Measurements from ENCODE around the gene TRIM7. TPM values are rescaled to one million over a fixed set of nuclear protein-coding genes. Genes with fewer than 3 reads are reported as not detected.
A peak's percentile ranks its signal among the peaks of the same experiment; 100 is the strongest.

The TRIM7 gene
- total and polyA plus RNA-seq, 9 of the 15 experiments (the other 6 are each of a cell fraction or from before 2014, with no cell fraction given) = 2.6 to 14.9 (median 8.9) TPM

DNA sequence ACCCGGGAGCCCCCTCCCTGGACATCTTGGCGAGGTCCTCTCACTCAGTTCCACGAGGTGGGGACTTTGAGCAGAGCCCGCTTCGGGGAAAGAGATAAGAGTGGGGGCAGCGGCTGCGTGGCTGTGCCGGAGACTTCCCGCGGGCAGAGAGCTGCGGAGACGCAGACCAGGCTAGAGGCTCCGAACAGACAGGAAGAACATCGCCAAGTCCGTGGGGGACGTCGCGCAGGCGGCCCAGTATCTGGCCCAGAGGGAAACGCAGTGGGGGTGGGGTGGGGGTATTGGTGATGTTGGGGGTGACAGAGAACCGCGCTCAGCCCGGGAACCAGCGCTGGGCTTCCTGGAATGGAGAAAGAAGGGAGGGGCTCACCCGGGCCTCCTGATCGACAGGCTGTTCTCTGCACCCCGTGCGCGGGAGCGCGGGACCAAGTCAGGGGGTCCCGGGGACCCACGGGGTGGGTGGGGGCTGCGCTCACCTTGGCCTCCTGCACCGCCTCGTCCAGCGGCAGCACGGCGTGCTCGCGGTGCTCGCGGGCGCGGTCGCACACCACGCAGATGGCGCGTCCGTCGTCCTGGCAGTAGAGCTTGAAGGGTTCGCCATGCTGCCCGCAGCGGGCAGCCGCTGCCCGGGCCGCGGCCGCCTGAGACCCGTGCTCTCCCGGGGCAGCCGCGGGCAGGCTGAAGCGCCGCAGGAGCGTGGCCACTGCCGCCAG lies 727 bp downstream of the TRIM7 start (continued):
- TF ChIP-seq, protein P1, sequence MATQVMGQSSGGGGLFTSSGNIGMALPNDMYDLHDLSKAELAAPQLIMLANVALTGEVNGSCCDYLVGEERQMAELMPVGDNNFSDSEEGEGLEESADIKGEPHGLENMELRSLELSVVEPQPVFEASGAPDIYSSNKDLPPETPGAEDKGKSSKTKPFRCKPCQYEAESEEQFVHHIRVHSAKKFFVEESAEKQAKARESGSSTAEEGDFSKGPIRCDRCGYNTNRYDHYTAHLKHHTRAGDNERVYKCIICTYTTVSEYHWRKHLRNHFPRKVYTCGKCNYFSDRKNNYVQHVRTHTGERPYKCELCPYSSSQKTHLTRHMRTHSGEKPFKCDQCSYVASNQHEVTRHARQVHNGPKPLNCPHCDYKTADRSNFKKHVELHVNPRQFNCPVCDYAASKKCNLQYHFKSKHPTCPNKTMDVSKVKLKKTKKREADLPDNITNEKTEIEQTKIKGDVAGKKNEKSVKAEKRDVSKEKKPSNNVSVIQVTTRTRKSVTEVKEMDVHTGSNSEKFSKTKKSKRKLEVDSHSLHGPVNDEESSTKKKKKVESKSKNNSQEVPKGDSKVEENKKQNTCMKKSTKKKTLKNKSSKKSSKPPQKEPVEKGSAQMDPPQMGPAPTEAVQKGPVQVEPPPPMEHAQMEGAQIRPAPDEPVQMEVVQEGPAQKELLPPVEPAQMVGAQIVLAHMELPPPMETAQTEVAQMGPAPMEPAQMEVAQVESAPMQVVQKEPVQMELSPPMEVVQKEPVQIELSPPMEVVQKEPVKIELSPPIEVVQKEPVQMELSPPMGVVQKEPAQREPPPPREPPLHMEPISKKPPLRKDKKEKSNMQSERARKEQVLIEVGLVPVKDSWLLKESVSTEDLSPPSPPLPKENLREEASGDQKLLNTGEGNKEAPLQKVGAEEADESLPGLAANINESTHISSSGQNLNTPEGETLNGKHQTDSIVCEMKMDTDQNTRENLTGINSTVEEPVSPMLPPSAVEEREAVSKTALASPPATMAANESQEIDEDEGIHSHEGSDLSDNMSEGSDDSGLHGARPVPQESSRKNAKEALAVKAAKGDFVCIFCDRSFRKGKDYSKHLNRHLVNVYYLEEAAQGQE (IDR thresholded peaks at IDR 0.05; ENCODE audit: borderline replicate concordance) = peak; percentile 23; the same call in 1 of the 2 replicates
- TF ChIP-seq, protein P1 (CRISPR knock-in tag; IDR thresholded peaks at IDR 0.05; ENCODE audit: low read depth) = no peak
- TF ChIP-seq MYBL2 (IDR thresholded peaks at IDR 0.05; ENCODE audit: low read depth) (no peak), MYBL2 (CRISPR knock-in tag; IDR thresholded peaks at IDR 0.05; ENCODE audit: borderline replicate concordance) (no peak), ZNF354B (CRISPR knock-in tag; IDR thresholded peaks at IDR 0.05) (no peak), ZNF696 (CRISPR knock-in tag; conservative IDR thresholded peaks at IDR 0.05) (no peak), ZNF778 (CRISPR knock-in tag; IDR thresholded peaks at IDR 0.05) (no peak), ZNF253 (CRISPR knock-in tag; conservative IDR thresholded peaks at IDR 0.05) (no peak), ZFX (CRISPR knock-in tag; IDR thresholded peaks at IDR 0.05) (no peak), SMARCB1 (IDR thresholded peaks at IDR 0.05; ENCODE audit: insufficient read length, low read depth) (no peak)
- TF ChIP-seq, protein P2, sequence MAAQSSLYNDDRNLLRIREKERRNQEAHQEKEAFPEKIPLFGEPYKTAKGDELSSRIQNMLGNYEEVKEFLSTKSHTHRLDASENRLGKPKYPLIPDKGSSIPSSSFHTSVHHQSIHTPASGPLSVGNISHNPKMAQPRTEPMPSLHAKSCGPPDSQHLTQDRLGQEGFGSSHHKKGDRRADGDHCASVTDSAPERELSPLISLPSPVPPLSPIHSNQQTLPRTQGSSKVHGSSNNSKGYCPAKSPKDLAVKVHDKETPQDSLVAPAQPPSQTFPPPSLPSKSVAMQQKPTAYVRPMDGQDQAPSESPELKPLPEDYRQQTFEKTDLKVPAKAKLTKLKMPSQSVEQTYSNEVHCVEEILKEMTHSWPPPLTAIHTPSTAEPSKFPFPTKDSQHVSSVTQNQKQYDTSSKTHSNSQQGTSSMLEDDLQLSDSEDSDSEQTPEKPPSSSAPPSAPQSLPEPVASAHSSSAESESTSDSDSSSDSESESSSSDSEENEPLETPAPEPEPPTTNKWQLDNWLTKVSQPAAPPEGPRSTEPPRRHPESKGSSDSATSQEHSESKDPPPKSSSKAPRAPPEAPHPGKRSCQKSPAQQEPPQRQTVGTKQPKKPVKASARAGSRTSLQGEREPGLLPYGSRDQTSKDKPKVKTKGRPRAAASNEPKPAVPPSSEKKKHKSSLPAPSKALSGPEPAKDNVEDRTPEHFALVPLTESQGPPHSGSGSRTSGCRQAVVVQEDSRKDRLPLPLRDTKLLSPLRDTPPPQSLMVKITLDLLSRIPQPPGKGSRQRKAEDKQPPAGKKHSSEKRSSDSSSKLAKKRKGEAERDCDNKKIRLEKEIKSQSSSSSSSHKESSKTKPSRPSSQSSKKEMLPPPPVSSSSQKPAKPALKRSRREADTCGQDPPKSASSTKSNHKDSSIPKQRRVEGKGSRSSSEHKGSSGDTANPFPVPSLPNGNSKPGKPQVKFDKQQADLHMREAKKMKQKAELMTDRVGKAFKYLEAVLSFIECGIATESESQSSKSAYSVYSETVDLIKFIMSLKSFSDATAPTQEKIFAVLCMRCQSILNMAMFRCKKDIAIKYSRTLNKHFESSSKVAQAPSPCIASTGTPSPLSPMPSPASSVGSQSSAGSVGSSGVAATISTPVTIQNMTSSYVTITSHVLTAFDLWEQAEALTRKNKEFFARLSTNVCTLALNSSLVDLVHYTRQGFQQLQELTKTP (IDR thresholded peaks at IDR 0.05; ENCODE audit: low read depth in 1 of 2, partially characterized antibody in 2 of 2) = no peak
- TF ChIP-seq, protein P3, sequence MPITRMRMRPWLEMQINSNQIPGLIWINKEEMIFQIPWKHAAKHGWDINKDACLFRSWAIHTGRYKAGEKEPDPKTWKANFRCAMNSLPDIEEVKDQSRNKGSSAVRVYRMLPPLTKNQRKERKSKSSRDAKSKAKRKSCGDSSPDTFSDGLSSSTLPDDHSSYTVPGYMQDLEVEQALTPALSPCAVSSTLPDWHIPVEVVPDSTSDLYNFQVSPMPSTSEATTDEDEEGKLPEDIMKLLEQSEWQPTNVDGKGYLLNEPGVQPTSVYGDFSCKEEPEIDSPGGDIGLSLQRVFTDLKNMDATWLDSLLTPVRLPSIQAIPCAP (CRISPR knock-in tag; IDR thresholded peaks at IDR 0.05; ENCODE audit: borderline replicate concordance) = no peak
- TF ChIP-seq, protein P4, sequence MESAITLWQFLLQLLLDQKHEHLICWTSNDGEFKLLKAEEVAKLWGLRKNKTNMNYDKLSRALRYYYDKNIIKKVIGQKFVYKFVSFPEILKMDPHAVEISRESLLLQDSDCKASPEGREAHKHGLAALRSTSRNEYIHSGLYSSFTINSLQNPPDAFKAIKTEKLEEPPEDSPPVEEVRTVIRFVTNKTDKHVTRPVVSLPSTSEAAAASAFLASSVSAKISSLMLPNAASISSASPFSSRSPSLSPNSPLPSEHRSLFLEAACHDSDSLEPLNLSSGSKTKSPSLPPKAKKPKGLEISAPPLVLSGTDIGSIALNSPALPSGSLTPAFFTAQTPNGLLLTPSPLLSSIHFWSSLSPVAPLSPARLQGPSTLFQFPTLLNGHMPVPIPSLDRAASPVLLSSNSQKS (CRISPR knock-in tag; IDR thresholded peaks at IDR 0.05) = no peak
